ENCODE data around the gene CCDC138. TPM values are rescaled to one million over a fixed set of nuclear protein-coding genes. Genes with fewer than 3 reads are reported as not detected.

Gene CCDC138
- total RNA-seq, 1 donor from 2014 or later, result 4.5 TPM

GRCh38 chr2:108916796-108917421 lies 130.3 kb downstream of the CCDC138 start:
- no peak for DNase-seq
- ATAC-seq, result no peak
- intact Hi-C loops (cut with DNase I), result no loop called here

GRCh38 chr2:108917526-108917925 lies 131.0 kb downstream of the CCDC138 start:
- ATAC-seq (no peak), DNase-seq (no peak)
- Histone ChIP-seq H3K36me3 (no peaks in the 10 kb centered on the region), H3K9me3 (no peaks in the 10 kb centered on the region), H3K27ac (no peak overlapping the region), H3K4me1 (no peaks in the 10 kb centered on the region), H3K4me3 (no peak overlapping the region), H3K27me3 (ENCODE audit: low read depth) (no peaks in the 10 kb centered on the region)
- no peak for TF ChIP-seq CTCF (IDR thresholded peaks at IDR 0.05)
- intact Hi-C loops (cut with DNase I), result no loop called here

More at GRCh38 chr2:108916796-108917421, 130.3 kb downstream of the CCDC138 start:
- Histone ChIP-seq H3K27me3 (ENCODE audit: low read depth) (no peaks in the 10 kb centered on the region), H3K36me3 (no peaks in the 10 kb centered on the region), H3K4me3 (no peak overlapping the region), H3K9me3 (no peaks in the 10 kb centered on the region), H3K27ac (no peak overlapping the region), H3K4me1 (no peaks in the 10 kb centered on the region)
- no peak for TF ChIP-seq CTCF (IDR thresholded peaks at IDR 0.05)

- DNase-seq (no peak), ATAC-seq (no peak)
- no peaks in the 10 kb centered on the region for H3K36me3 ChIP-seq
- intact Hi-C loops (cut with DNase I), result no loop called here
- no peaks in the 10 kb centered on the region for H3K27me3 ChIP-seq (ENCODE audit: low read depth)
- no peak overlapping the region for H3K4me3 ChIP-seq
- H3K27ac ChIP-seq, result no peak overlapping the region
- no peak for TF ChIP-seq CTCF (IDR thresholded peaks at IDR 0.05)
- no peaks in the 10 kb centered on the region for H3K9me3 ChIP-seq
- H3K4me1 ChIP-seq, result no peaks in the 10 kb centered on the region
These were observed 131.7 kb downstream of the CCDC138 start for GRCh38 chr2:108918156-108918874.

- no peaks in the 10 kb centered on the region for H3K27me3 ChIP-seq (ENCODE audit: low read depth)
- H3K36me3 ChIP-seq, result no peaks in the 10 kb centered on the region
- no peak for TF ChIP-seq CTCF (IDR thresholded peaks at IDR 0.05)
- no peak for ATAC-seq
- H3K4me1 ChIP-seq, result no peaks in the 10 kb centered on the region
- H3K9me3 ChIP-seq, result no peaks in the 10 kb centered on the region
- H3K27ac ChIP-seq, result no peak overlapping the region
- H3K4me3 ChIP-seq, result no peak overlapping the region
- intact Hi-C loops (cut with DNase I), result no loop called here
- no peak for DNase-seq
These were observed 132.4 kb downstream of the CCDC138 start for GRCh38 chr2:108918941-108919341.

GRCh38 chr2:108919571-108920373 lies 133.2 kb downstream of the CCDC138 start:
- no peaks in the 10 kb centered on the region for H3K36me3 ChIP-seq
- no peak overlapping the region for H3K27ac ChIP-seq
- H3K4me1 ChIP-seq, result no peaks in the 10 kb centered on the region
- no peaks in the 10 kb centered on the region for H3K27me3 ChIP-seq (ENCODE audit: low read depth)
- DNase-seq (no peak), ATAC-seq (no peak)
- no peaks in the 10 kb centered on the region for H3K9me3 ChIP-seq
- intact Hi-C loops (cut with DNase I), result no loop called here
- TF ChIP-seq CTCF (IDR thresholded peaks at IDR 0.05), result no peak
- H3K4me3 ChIP-seq, result no peak overlapping the region
